Measurements from ENCODE around the gene MAP3K9.
A peak's percentile ranks its signal among the peaks of the same experiment; 100 is the strongest.
"Not testable (repeated sequence)": the region's sequence is repeated elsewhere in the genome, so short reads cannot be mapped to it uniquely, and the experiment has no call there.

MAP3K9 gene

DNA sequence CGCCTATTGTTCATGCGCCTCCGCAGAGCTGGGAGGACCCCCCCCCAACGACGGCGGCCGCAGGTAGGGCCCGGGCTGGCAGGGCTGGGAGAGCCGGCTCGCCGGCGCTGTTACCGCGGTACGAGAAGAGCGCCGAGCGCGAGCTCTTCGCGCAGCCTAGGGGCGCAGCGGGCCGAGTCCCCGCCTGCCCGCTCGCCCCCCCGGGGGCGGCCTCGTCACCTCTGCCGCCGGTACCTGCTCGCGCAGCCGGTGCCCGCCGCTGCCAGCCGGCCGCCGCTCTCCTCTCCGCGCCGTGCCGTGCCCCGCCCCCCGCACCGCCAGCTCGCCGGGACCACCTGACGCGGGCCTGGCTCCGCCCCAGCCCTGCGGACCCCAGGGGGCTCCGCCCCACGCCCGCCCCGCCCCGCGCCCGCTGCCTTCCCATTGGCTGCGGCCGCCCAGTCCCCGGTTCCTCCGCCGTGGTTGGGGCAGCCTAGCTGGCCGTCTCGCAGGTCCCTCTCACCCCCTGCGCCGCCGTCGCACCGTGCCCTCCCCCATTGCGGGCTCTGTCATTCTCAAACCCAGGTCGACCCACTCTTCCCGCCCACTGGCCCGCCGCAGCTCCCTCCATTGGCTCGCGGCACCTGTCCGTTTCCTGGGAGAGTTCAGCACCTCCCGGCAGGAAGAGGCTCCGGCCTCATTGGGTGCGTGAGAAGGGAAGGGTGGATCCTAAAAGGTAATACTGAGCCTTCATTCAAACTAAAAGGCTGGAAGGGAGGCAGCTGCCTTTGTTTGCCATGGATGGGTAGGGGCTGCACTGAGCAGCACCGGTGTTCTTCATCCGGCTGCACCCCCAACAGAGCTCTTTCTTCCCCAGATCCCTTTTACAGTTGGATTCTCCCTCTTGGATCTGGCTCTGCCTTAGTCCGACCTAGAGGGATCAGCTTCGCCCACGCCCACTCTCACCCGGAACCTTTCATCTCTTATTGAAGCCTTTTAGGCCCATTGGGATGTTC lies at the start of gene MAP3K9:
MAP3K9 (minus strand) TSS at position 289 of the 995 bp plus-strand sequence. CDS start 342 bp downstream, outside the sequence.
- peak; percentile 73 to 89 (median 80) for DNase-seq

DNA sequence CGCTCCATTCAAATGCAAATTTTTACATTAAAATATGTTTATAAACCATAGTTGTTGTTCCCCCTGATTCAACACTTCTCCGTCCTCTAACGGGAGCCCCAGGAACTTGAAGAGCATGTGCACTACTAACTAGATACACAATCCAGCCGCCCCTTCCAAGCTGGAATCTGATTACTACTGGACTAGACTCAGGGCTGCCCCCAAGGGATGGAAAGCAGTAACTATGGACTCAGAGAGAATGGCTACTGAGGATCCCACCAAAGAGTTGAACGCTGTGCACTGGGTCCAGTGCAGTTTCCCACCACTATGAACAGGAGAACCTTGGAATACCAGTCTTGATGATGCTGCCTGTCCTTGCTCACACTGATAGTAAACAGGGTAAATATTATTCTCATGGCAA lies 49.3 kb upstream of the MAP3K9 start:
- DNase-seq = no peak

DNA sequence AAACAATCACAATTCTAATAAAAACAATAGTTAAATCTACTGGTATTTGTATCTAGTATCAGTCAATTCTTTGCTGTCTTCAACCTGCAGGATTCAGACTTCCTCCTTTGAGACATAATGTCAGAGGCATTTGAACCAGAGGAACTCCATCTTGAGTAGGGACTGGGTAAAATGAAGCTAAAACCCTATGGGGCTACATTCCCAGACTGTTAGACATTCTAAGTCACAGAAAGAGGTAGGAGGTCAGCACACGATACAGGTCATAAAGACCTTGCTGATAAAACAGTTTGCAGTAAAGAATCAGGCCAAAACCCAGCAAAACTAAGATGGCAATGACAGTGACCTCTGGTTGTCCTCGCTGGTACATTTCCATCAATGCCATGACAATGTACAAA lies 48.2 kb upstream of the MAP3K9 start:
- no peak for DNase-seq

DNA sequence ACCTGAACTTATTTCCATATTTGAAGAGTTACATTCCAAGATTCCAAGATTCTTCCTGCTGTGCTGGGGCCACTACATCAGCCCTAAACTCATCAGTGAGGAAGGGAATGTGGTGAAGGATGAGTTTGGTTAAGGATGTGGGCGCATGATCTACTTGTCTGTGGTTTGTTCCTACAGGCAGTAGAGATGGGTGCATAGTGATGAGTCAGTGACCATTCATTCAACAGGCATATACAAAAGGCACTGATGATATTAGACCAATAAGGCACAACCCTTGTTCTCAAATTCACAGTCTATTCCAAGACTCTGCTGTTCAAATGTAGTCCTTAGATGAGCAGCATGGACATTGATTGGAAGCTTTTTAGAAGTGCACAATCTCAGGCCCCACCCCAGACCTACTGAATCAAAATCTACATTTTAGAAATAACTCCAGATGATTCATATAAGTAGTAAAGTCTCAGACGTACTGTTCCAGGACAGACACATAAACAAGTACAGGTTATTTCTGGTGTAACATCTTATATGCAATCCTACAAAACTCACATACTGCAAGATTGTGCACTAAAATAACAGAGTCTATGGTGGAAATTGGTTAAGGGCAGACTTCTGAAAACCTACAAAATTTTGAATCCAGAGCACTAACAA lies 47.7 kb upstream of the MAP3K9 start:
- no peak for DNase-seq

DNA sequence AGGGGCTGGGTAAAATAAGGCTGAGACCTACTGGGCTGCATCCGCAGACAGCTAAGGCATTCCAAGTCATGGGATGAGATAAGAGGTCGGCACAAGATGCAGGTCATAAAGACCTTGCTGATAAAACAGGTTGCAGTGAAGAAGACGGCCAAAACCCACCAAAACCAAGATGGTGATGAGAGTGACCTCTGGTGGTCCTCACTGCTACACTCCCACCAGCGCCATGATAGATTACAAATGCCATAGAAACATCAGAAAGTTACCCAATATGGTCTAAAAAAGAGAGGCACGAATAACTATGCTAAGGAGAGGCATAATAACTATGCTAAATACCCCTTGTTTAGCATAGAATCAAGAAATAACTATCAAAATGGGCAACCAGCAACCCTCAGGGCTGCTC lies 46.2 kb upstream of the MAP3K9 start:
- DNase-seq = no peak

DNA sequence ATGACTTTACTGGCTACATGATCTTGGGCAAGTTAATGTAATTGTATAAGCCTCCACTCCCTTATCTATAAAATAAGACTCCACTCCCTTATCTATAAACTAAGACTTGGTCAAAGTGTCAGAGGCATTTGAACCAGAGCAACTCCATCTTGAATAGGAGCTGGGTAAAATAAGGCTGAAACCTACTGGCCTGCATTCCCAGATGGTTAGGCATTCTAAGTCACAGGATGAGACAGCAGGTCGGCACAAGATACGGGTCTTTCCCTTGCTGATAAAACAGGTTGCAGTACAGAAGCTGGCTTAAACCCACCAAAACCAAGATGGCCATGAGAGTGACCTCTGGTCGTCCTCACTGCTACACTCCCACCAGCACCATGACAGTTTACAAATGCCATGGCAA lies 44.3 kb upstream of the MAP3K9 start:
- DNase-seq = not testable (repeated sequence)

DNA sequence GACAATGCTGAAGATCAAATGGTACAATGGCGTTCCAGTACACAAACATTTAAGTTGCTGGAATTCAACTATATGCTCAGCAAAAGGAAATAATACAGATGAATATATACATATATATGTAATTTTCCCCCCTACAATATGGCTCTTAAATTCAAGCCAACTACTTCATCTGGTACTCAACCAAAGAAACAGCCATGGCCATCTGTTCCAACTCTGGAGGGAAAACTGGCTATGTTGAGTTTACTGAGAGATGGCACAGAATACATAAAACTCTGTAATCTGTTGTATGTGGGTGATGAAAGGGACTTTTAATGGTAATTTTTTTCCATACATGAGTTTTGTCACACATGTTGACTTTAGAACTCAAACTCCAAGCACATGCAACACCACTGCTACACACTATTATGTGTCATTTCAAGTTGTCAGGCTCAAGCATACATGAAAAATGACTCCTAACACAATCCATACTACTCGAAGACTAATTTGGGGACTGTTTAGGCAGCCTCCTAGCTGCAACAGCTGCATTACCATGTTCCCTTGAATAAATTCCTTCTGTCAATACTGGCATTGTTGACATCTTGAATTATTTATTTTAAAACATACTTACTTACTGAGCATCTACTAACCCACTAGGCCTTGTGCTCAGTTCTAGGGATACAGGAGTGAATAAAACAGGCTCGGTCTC lies 38.2 kb upstream of the MAP3K9 start:
- DNase-seq = no peak

DNA sequence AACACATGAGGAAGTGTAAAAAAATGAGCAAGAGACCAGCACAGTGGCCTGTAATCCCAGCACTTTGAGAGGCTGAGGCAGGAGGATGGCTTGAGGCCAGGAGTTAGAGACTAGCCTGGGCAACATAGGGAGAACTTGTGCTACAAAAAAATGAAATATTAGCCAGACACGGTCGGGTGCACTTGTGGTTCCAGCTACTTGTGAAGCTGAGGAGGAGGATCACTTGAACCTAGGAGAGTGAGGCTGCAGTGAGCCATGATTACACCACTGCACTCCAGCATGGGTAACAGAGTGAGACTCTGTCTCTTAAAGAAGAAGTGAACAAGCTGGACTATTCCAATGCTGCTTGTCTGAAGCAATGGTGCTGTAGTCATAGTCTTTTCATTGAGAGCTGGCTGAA lies 36.3 kb upstream of the MAP3K9 start:
- DNase-seq = no peak

DNA sequence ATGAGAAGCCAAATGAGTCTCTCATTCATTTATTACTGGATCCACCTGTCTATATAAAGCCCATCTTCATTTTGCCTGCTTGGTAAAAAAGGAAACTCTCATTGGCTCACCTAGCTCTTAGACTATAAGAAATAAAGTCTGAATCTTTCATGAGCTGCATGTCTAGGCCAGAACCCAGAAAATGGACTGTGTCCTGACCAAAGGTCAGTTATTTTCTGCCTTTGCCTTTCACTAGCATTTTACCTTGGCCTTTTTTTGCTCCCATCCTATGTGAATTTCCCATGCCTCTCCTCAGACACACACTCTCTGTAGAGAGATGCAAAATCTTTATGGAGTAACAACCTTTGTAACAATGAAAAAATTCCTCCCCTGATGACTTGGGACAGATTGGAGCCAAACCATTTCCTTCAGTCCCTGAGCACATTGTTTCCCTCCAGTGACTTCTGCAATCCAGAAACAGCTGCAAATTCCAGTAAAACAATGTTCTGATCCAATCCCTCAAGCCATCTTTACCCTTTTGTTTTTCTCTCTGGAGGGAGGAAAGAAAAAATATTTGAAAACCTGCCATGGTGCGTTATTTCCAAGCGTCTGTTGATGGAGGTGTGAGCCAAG lies 33.6 kb upstream of the MAP3K9 start:
- no peak for DNase-seq

DNA sequence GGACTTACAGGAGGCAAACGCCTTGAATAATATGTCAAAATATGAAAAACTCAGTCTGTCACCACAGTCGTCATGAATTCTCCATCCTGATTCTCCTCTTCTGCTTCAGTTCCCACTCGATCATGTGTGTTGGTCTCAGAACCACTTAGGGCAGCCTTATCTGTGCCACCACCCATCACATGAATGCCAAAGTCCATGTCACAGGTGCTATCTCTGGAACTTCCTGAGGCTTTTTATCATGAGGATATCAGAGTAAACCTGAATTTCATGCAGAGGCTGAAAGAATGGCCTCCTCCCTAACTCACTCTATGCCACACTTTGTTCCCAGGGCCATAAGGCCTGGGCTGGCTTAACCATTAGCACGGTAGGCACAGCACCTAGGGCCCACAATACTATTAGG lies 28.8 kb upstream of the MAP3K9 start:
- DNase-seq = no peak

DNA sequence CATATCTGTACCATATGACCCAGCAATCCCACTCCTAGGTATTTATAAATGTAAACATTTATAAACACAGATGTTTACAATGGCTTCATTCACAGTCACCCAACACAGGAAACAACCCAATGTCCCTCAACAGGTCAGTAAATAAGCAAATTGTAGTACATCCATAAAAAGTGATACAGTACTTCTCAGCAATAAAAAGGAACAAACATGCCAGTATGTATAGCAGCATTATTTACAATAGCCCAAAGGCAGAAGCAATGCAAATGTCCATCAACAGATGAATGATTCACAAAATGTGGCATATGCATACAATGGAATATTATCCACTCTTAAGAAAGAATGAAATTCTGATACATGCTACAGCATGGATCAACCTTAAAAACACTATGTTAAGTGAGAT lies 27.6 kb upstream of the MAP3K9 start:
- no peak for DNase-seq

DNA sequence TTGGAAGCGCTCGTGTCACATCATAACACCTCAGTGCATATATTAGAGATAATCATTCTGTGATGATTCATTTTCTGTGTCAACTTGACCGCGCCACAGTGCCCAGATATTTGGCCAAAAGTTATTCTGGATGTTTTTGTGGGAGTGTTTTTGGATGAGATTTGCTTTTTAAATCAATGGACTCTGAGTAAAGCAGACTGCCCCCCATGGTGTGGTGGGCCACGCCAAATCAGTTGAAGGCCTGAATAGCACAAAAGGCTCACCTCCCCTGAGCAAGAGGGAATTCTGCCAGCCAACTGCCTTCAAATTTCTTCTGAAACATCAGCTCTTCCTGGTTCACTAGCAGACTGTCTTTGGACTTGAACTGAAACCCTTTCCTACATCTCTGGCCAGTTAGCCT lies 24.6 kb upstream of the MAP3K9 start:
- no peak for DNase-seq

DNA sequence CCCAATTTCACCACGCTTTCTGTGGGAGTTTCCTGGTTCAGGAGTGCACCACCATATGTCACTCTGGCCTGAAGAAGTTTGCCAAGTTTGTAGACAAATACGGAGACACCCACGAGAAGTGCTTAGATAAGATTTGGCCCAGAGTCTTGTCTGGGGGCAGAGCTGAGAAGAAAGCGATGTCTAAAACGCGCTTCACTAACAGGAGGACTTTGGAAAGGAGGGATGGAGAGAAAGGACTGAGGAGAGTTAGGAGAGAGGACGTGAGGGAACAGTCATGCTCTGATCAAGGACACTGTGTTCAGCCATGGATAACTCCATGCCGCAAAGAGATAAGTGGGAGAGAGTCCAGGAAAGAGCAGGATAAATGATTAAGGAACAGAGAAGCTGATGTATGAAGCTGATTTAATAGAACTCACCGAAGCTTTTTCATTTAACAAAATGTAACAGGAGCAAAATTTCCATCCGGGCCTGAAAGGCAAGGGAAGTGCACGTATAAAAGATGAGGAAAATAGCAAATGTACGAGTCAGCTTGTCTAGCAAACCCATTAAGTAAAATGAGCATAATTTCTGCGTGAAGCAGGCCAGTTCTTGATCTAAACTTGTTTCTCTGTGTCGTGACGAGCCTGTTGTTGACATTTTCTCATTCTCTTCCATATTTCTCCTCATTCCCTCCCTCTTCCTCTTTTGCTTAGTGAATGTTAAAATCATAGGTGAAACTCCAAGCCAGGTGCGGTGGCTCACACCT lies 23.4 kb upstream of the MAP3K9 start:
- no peak for DNase-seq

DNA sequence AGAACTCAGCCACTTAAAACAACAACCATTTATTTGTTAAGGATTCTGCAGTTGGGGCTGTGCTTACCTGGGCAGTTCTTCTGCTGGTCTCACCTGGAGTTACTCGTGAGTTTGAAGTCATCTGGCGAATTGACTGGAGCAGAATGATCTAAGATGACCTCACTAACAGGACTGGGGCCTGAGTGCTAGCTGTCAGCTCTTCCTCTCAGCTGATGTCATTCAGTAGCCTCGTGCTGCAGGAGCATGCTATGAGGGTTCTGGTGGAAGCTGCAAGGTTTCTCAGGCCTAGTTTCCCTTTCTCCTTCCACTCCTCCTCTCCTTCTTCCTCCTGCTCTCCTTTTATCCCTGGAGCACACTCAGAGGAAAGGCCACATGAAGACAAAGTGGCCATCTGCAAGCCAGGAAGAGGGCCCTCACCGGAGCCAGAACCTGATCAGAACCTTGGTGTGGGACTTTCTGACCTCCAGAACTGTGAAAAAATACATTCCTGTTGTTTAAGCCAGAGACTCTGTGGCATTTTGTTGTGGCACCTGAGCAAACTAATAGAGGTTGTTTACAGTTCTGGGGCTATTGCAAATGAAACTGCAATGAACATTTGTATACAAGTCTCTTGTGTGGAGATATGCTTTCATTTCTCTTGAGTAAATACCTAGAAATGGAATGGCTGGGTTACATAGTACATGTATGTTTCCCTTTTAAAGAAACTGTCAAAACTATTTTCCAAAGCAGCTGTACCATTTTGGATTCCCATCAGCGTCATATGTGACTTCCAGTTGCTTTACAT lies 21.9 kb upstream of the MAP3K9 start:
- DNase-seq = no peak

DNA sequence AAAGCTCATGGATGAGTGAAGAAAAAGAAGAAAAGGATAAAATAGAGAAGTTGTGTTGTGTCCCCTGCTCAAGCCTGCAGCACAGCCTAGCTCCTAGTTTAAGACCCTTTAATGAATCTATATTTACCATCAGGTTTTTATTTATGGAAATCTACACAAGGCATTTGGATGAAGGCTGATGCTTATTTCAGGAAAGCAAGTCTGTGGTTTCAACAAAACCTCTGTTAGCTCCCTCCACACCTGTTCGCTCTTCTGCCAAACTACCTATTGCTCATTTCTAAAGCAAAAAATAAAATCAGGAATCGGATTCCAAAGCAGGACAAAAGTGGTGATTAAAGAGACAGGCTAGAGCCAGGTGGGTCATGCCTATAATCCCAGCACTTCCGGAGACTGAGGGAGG lies 18.9 kb upstream of the MAP3K9 start:
- no peak for DNase-seq

DNA sequence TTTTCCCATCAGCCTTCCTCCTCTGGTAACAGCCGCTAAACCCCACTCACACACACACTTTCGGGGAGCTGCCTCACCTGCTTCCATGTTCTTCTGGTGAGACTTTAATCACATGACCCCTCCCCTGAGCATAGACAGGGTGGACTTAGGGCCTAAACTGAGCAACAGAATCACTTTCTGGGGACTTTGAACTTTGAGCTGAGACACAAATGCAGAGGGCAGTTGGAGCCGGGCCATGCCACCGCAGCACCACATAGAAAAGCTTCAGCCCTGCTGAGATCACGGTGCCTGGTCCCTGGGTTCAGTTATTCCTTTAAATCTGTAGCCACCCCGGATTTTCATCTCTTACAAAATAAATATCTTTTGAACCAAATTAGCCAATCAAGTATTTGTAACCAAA lies 18.4 kb upstream of the MAP3K9 start:
- no peak for DNase-seq

DNA sequence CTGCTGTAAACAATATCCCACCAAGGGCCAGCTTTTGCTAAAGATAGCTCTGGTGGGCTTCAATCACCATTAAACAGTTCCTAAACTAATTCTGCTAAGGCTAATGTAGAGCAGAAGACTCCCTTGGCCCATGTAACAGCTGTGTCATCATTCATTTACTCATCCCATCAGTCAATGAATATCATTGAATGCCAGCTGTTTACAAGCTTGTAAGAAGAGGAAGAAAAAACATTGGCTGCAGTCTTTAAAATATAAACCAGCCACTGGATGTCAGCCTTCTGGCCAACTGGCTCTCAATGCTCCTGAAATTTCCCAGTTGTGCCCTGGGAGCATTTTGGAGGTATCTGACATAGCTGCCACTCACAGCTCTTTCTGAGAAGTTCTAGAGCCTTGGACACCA lies 18.0 kb upstream of the MAP3K9 start:
- no peak for DNase-seq

DNA sequence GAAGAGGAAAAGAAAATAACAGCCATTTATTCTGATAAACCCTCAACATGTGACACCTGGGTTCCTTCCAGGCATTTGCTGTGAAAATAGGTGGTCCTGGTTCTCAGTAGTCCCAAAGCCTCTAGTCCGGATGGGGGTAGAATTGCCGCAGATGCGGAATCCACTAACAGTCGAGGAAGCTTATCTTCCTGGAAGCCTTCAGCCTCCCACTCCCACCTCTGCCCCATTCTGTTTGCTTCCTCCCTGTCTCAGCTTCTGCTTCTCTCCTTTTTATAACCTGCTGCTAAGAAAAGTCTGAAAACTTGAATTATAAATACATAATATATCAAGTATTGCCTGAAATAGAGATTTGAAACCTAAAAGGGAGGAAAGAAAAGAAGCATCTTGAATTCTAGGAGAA lies 14.0 kb upstream of the MAP3K9 start:
- no peak for DNase-seq

DNA sequence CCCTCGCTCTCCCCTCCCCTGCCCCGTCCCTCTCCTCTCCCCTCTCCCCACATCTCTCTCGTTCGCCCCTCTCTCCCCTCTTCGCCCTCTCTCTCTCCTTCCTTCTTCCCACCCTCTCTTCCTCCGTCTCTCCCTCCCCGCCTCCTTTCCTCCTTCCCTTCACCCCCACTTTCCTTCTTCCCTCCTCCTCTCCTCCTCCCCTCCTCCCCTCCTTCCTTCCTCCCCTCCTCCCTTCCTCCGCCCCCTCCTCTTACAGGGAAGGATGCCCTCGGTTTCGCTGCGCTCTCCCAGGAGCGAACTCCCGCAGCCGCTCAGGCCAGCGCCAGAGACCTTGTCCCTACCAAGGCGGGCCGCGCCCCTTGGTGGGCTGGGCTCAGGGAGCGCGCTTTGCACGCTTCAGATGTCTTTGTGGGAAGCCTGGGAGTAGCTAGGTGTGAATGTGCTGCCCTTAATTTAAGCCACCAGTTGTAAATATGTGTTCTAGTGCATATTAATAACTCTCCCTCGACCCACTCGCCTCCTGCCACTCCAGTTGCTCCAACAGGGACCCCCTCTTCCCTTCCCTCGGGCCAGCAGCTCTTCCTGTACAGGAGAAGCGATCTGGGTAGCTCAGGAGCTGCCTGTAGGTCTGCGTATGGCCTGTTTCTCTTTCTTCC lies 13.3 kb upstream of the MAP3K9 start:
- peak in 1 of 6 experiments; percentile 7 for DNase-seq

DNA sequence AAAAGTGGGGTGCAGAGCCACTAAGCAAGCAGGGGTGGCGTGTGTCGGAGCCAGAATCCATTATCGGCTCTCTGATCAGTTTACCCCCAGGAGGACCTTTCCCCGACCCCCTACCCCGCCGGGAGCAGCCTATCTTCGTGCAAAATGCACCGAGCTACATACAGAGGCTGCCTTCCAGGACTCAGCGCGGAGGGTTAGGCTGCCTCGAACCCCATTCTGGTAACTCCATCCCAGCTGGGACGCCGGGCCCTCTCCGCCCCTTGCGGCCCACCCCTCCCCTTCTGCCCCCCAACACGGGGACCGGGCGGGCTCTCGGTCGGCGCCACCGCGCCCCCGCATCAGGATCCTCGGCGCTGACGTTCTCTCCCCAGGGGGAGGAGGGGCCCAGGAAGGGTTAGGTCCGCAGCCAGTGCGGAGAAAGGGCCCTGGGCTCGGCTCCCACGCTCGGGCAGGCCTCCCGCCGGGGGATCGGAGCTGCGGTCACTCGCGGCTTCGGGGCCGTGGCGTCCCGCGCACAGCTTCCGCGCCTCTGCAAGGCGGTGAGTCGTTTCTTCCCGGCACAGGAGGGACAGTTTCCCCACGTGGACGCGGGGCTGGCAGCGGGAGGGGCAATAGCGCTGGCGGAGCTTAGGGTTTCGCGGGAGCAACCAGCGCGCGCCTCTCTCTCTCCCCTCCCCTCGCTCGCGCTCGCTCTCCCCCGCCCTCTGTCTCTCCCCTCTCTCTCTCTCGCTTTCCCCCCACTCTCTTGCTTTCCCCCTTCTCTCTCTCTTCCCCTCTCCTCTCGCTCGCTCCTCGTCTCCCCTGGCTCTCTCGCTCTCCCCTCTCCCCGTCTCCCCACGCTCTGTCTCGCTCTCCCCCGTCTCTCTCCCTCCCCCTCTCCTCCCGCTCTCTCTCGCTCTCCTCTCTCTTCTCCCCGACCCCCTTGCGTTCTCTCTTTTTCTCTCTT lies 12.5 kb upstream of the MAP3K9 start:
- peak; percentile 17 to 64 (median 48) for DNase-seq
